NCI-H1105 (cell line): ENCODE data around the gene CCDC92.

Experiments used
- DNase-seq: peaks from one replicate; lab custom pipeline; 2025; lab: John Stamatoyannopoulos, UW

CCDC92 gene

GRCh38 chr12:123976227-123976826 is 3.7 kb upstream of the CCDC92 start:
- no peak for DNase-seq

GRCh38 chr12:123973552-123974341 is 1.1 kb upstream of the CCDC92 start:
- no peak for DNase-seq

- DNase-seq, result no peak
These were observed 718 bp downstream of the CCDC92 start for GRCh38 chr12:123971770-123972456.

GRCh38 chr12:123971449-123971769 is 1.2 kb downstream of the CCDC92 start:
- DNase-seq, result no peak

- no peak for DNase-seq
These were observed 5.5 kb downstream of the CCDC92 start for GRCh38 chr12:123967121-123967586.

GRCh38 chr12:123966596-123966995 is 6.0 kb downstream of the CCDC92 start:
- no peak for DNase-seq

- no peak for DNase-seq
These were observed 7.2 kb downstream of the CCDC92 start for GRCh38 chr12:123965382-123965781.

GRCh38 chr12:123963821-123964220 is 8.8 kb downstream of the CCDC92 start:
- no peak for DNase-seq

GRCh38 chr12:123962513-123962912 is 10.1 kb downstream of the CCDC92 start:
- DNase-seq, result no peak

- no peak for DNase-seq
These were observed 10.9 kb downstream of the CCDC92 start for GRCh38 chr12:123961585-123962345.

GRCh38 chr12:123960856-123961255 is 11.8 kb downstream of the CCDC92 start:
- no peak for DNase-seq

- no peak for DNase-seq
These were observed 12.4 kb downstream of the CCDC92 start for GRCh38 chr12:123960029-123960735.

GRCh38 chr12:123958876-123959275 is 13.8 kb downstream of the CCDC92 start:
- no peak for DNase-seq

GRCh38 chr12:123958462-123958861 is 14.2 kb downstream of the CCDC92 start:
- no peak for DNase-seq

GRCh38 chr12:123957196-123957595 is 15.4 kb downstream of the CCDC92 start:
- no peak for DNase-seq

- DNase-seq, result no peak
These were observed 16.4 kb downstream of the CCDC92 start for GRCh38 chr12:123956249-123956648.

- no peak for DNase-seq
These were observed 17.8 kb downstream of the CCDC92 start for GRCh38 chr12:123954647-123955350.

GRCh38 chr12:123952037-123952436 is 20.6 kb downstream of the CCDC92 start:
- DNase-seq, result no peak

- no peak for DNase-seq
These were observed 21.2 kb downstream of the CCDC92 start for GRCh38 chr12:123951467-123951866.

GRCh38 chr12:123950476-123951349 is 21.9 kb downstream of the CCDC92 start:
- no peak for DNase-seq
